ENCODE results near the gene PSMD14.

The PSMD14 gene

GRCh38 chr2:161423421-161424393, 115.5 kb downstream of the PSMD14 start:
- H3K27ac ChIP-seq = no peak overlapping the region
- no peak for TF ChIP-seq CTCF (conservative IDR thresholded peaks at IDR 0.05)

GRCh38 chr2:161424394-161424769, 116.2 kb downstream of the PSMD14 start:
- no peak overlapping the region for H3K27ac ChIP-seq
- no peak for TF ChIP-seq CTCF (conservative IDR thresholded peaks at IDR 0.05)

GRCh38 chr2:161424891-161425727, 116.9 kb downstream of the PSMD14 start:
- no peak overlapping the region for H3K27ac ChIP-seq

GRCh38 chr2:161425728-161426454, 117.7 kb downstream of the PSMD14 start:
- H3K27ac ChIP-seq = no peak overlapping the region
- no peak for TF ChIP-seq CTCF (conservative IDR thresholded peaks at IDR 0.05)

More at GRCh38 chr2:161424891-161425727, 116.9 kb downstream of the PSMD14 start:
- no peak for TF ChIP-seq CTCF (conservative IDR thresholded peaks at IDR 0.05)

- no peak for TF ChIP-seq CTCF (conservative IDR thresholded peaks at IDR 0.05)
- no peak overlapping the region for H3K27ac ChIP-seq
Observed at GRCh38 chr2:161426455-161426921, 118.3 kb downstream of the PSMD14 start.

- no peak for TF ChIP-seq CTCF (conservative IDR thresholded peaks at IDR 0.05)
- no peak overlapping the region for H3K27ac ChIP-seq
Observed at GRCh38 chr2:161426922-161427663, 118.9 kb downstream of the PSMD14 start.

All from VCaP (cell line).